Transverse colon (tissue), 4 donors: ENCODE measurements around the gene P4HB. TPM values are rescaled to one million over a fixed set of nuclear protein-coding genes. Genes with fewer than 3 reads are reported as not detected.
A peak's percentile ranks its signal among the peaks of the same experiment; 100 is the strongest.

ENCODE experiments used
- DNase-seq: peaks from one replicate; pipeline ENCODE4 v3.0.0-alpha.2; 2019
- H3K27ac ChIP-seq, 4 donors: fragments of 200-600 bp; sonication (generic); 2 replicates each; pipeline ENCODE4 v1.5.1; 2016 to 2018; ENCODE audit warnings: inconsistent platforms in 4 of 4
- H3K27me3 ChIP-seq: fragments of 200-600 bp; sonication (generic); 2 replicates; pipeline ENCODE4 v1.5.1; 2017; ENCODE audit warnings: inconsistent platforms
- H3K36me3 ChIP-seq, 4 donors: fragments of 200-600 bp; sonication (generic); 2 replicates each; pipeline ENCODE4 v1.5.1; 2017 to 2019; ENCODE audit warnings: inconsistent platforms in 4 of 4
- H3K4me1 ChIP-seq, 4 donors: fragments of 200-600 bp; sonication (generic); 2 replicates each; pipeline ENCODE4 v1.5.1; 2017 to 2020; ENCODE audit warnings: inconsistent platforms in 4 of 4
- H3K4me3 ChIP-seq, 4 donors: fragments of 200-600 bp; sonication (generic); 1 replicate in 1 of 4; 2 replicates in 3 of 4; pipeline versions ENCODE4 v1.5.1 to v1.6.1; 2017 to 2019; ENCODE audit warnings: inconsistent platforms in 4 of 4
- H3K9me3 ChIP-seq, 2 donors: fragments of 200-600 bp; sonication (generic); 2 replicates each; pipeline ENCODE4 v1.5.1; 2017 to 2019; ENCODE audit warnings: inconsistent platforms in 2 of 2
- EP300 ChIP-seq: sonication (generic); formaldehyde crosslinking; IDR thresholded peaks from one replicate; pipeline ENCODE4 v1.6.1; 2017; ENCODE audit warnings: antibody characterized with exemption, low read depth
- POLR2A ChIP-seq: fragments of 450-650 bp; IDR thresholded peaks from one replicate; pipeline ENCODE4 v1.6.1; 2016; ENCODE audit warnings: antibody characterized with exemption, mild to moderate bottlenecking, moderate library complexity
- POLR2AphosphoS5 ChIP-seq, 3 donors: sonication (generic); formaldehyde crosslinking; IDR thresholded peaks; one replicate each; pipeline ENCODE4 v1.6.1; 2016; ENCODE audit warnings: antibody characterized with exemption in 3 of 3
- WGBS, 2 donors: methylation state at CpG; one replicate each; pipeline ENCODE4 v1.1.5; 2018; ENCODE audit warnings: low coverage in 1 of 2; 5-methylcytosine and 5-hydroxymethylcytosine counted together
- in situ Hi-C, 4 donors: fragments of 200-750 bp; cut with MboI; loops; one replicate each; pipeline versions ENCODE4 v1.15.0 to v1.15.1; 2017; ENCODE audit warnings: low sequenced_read_pairs in 3 of 4, low pct_ligation_motif_present in 1 of 4, low pct_unique_long_range_greater_than_20kb in 1 of 4
- intact Hi-C: fragments of 100-400 bp; cut with DNase I; formaldehyde crosslinking; loops from one replicate; pipeline ENCODE4 v1.15.1; 2023; ENCODE audit warnings: low total_unique reads
- total RNA-seq, 4 donors: library from RNA; depleted of rRNA; stranded (reverse); fragments of >200 nt; gene quantifications; one replicate each; pipeline ENCODE4 v1.1.0, GENCODE V29; 2016
- TF ChIP-seq, protein P1 (sequence below), 5 experiments: fragments of 200-600 bp in 3 of 5; fragments of 450-650 bp in 2 of 5; sonication (generic) in 3 of 5; IDR thresholded peaks; 1 replicate in 2 of 5; 2 replicates in 3 of 5; pipeline ENCODE4 v1.5.1; 2016 to 2017; ENCODE audit warnings: antibody characterized with exemption in 5 of 5, inconsistent platforms in 3 of 5, mild to moderate bottlenecking in 2 of 5, moderate library complexity in 1 of 5

Gene P4HB
- total RNA-seq, 4 donors from 2014 or later = 486 to 732 (median 556) TPM

DNA sequence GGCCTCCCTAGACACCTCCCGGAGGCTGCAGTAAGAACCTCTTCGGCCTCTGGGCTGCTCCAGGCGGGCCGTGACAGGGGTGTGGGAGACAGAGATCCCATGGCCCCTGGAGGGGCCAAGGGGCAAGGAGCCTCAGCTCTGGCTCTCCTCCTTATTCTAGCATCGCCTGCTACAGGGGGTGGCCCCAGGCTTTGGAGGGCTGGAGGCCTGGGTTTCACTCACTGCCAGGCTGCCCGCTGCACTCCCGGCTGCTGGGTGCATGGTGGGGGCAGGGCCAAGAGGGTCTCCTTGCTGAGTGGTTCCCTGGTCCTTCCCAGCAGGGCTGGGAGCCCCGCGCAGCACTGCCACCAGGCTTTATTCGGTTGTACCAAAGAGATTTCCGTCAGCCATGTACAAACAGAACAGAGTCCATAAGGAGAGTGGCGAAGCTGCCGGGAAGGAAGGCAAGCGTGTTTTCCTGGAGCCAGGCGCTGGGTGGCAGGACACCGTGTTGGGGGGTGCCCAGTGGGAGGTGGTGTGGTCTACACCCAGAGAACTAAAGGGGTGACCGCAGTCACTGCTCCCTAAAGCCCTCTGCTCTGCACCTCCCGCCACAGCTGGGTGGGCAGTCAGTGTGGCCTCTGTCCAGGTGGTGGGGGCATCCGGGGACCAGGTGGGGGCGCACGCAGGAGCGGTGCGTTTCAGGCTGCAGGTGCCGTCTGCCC, 43.7 kb upstream of the P4HB start:
- WGBS, 2 donors = 96% methylated on average over 22 of the region's 24 CpGs; no CpG with 5 or more reads in 1 of the 2 donors

GRCh38 chr17:81903415-81903831, 43.1 kb upstream of the P4HB start:
- Histone ChIP-seq H3K4me3 (no peak overlapping the region), H3K27me3 (peaks cover 21% of the 10 kb centered on the region), H3K9me3 (no peaks in the 10 kb centered on the region), H3K4me1 (peaks cover 10 to 17% (median 13%) of the 10 kb centered on the region in 4 donors), H3K27ac (no peak overlapping the region), H3K36me3 (peaks cover 0 to 5% (median 0%) of the 10 kb centered on the region in 4 donors)
- no peak for TF ChIP-seq EP300
- TF ChIP-seq POLR2AphosphoS5 (IDR thresholded peaks at IDR 0.05) = no peak
- DNase-seq = no peak
- in situ Hi-C loops (no loop called here), intact Hi-C loops (no loop called here)
- WGBS, 2 donors = 94% methylated on average over 10 of the region's 10 CpGs; no CpG with 5 or more reads in 1 of the 2 donors

More for the DNA sequence above, 43.7 kb upstream of the P4HB start:
- H3K27me3 ChIP-seq = peaks cover 21% of the 10 kb centered on the region
- TF ChIP-seq POLR2A = no peak
- in situ Hi-C loops = no loop called here
- no peak overlapping the region for H3K27ac ChIP-seq
- intact Hi-C loops = no loop called here
- no peak for DNase-seq
- no peak overlapping the region for H3K4me3 ChIP-seq
- peaks cover 10 to 17% (median 13%) of the 10 kb centered on the region in 4 donors for H3K4me1 ChIP-seq
- H3K9me3 ChIP-seq = no peaks in the 10 kb centered on the region
- peaks cover 0 to 5% (median 0%) of the 10 kb centered on the region in 4 donors for H3K36me3 ChIP-seq

DNA sequence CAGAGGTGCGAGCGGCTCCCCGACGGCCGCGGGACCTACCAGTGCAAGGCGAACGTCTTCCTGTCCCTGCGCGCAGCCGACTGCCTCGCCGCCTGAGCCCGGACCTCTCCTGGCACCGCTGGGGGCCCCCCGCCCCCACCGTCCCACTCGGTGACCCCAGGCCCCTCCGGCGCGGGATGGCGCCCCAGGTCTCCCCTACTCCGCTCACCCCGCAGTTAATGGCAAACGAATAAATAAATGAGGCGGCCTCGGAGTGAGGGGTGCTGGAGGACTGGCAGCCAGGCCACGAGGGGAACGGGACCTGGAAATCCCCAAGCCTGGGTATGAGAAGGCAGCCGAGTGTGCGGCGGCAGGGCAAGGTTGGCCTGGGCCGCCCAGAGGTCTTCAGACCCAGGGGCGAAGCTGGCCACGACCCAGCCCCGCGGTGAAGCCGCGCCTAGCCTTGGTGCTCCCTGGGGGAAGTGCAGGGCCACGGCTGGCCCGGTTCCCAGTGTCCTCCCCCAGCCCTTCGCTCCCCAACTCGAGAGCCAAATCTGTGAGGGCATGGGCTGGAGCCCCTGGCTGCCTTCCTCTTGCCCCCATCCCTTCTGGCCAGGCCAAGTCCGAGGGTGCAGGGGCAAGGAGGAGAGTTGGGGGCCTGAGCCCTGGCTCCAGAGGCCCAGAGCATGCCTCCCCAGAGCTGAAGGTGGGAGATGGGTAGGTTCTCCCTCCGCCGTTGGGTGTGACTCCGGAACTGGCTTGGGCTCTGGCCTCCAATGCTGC, 42.5 kb upstream of the P4HB start:
- no peak for DNase-seq
- no peak overlapping the region for H3K27ac ChIP-seq
- TF ChIP-seq, protein P1, sequence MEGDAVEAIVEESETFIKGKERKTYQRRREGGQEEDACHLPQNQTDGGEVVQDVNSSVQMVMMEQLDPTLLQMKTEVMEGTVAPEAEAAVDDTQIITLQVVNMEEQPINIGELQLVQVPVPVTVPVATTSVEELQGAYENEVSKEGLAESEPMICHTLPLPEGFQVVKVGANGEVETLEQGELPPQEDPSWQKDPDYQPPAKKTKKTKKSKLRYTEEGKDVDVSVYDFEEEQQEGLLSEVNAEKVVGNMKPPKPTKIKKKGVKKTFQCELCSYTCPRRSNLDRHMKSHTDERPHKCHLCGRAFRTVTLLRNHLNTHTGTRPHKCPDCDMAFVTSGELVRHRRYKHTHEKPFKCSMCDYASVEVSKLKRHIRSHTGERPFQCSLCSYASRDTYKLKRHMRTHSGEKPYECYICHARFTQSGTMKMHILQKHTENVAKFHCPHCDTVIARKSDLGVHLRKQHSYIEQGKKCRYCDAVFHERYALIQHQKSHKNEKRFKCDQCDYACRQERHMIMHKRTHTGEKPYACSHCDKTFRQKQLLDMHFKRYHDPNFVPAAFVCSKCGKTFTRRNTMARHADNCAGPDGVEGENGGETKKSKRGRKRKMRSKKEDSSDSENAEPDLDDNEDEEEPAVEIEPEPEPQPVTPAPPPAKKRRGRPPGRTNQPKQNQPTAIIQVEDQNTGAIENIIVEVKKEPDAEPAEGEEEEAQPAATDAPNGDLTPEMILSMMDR (IDR thresholded peaks at IDR 0.05) = no peak
- TF ChIP-seq POLR2A (no peak), EP300 (no peak), POLR2AphosphoS5 (IDR thresholded peaks at IDR 0.05) (no peak)
- H3K9me3 ChIP-seq = no peaks in the 10 kb centered on the region
- peaks cover 10 to 17% (median 13%) of the 10 kb centered on the region in 4 donors for H3K4me1 ChIP-seq
- in situ Hi-C loops = no loop called here
- peaks cover 0 to 9% (median 0%) of the 10 kb centered on the region in 4 donors for H3K36me3 ChIP-seq
- H3K27me3 ChIP-seq = peaks cover 21% of the 10 kb centered on the region
- 32% methylated on average over 35 of the region's 47 CpGs; no CpG with 5 or more reads in 1 of the 2 donors for WGBS, 2 donors
- intact Hi-C loops = no loop called here
- peak overlapping the region in 3 of 4 donors; percentile 16 to 41 (median 32) for H3K4me3 ChIP-seq

DNA sequence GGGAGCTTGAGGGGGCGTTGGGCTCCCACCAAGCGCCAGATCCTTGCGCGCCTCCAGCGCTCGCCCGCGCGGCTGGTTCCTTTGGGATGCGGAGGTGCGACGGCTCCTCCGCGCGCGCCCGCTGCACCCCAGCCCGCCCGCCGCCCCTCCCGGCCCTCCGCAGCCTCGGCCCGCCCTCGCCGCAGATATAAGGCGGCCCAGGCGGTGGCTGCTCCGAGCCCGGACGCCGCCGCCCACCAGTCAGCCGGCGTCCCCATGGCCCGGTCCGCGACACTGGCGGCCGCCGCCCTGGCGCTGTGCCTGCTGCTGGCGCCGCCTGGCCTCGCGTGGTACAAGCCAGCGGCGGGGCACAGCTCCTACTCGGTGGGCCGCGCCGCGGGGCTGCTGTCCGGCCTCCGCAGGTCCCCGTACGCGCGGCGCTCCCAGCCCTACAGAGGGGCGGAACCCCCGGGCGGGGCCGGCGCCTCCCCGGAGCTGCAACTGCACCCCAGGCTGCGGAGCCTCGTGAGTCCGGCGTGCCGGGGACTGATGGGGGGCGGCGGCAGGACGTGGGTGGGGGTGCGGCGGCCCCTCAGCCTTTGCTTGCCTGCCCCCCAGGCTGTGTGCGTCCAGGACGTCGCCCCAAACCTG, 41.8 kb upstream of the P4HB start, which contains the start of gene NPB:
Gene NPB, plus strand, starts transcription at position 216 of the 630 bp plus-strand sequence. Its CDS starts 40 bp downstream, at position 256.
- peaks cover 10 to 17% (median 13%) of the 10 kb centered on the region in 4 donors for H3K4me1 ChIP-seq
- intact Hi-C loops = no loop called here
- DNase-seq = no peak
- no CpG with 5 or more reads among the region's 79 CpGs for WGBS, 2 donors
- H3K27ac ChIP-seq = no peak within 1 kb of the TSS
- H3K9me3 ChIP-seq = no peaks in the 10 kb centered on the region
- in situ Hi-C loops = no loop called here
- H3K36me3 ChIP-seq = peaks cover 0 to 16% (median 0%) of the 10 kb centered on the region in 4 donors
- TF ChIP-seq, protein P1 (IDR thresholded peaks at IDR 0.05) = no peak
- TF ChIP-seq EP300 = no peak
- TF ChIP-seq POLR2A = peak; percentile 10
- peak in 1 of 3 donors; percentile 29 for TF ChIP-seq POLR2AphosphoS5 (IDR thresholded peaks at IDR 0.05)
- H3K27me3 ChIP-seq = peaks cover 21% of the 10 kb centered on the region
- peak within 1 kb of the TSS in 3 of 4 donors; percentile 16 to 41 (median 32) for H3K4me3 ChIP-seq
